Caco-2 (cell line): ENCODE measurements around the gene PPAN. TPM values are rescaled to one million over a fixed set of nuclear protein-coding genes. Genes with fewer than 3 reads are reported as not detected.

Experiments used
- BruUV-seq: library from RNA; stranded (reverse); fragments of 400-500 nt; replicated peaks from 2 replicates; lab custom pipeline; 2021; lab: Mats Ljungman, UMichigan
- CTCF ChIA-PET: fragments of 300-600 bp; sonication (Branson Sonifier 250); formaldehyde crosslinking; loops from one replicate; lab custom pipeline; 2022; ENCODE audit warnings: antibody characterized with exemption; lab: Charles Lee
- POLR2A ChIA-PET: fragments of 300-600 bp; sonication (Branson Sonifier 250); formaldehyde crosslinking; loops from one replicate; lab custom pipeline; 2022; ENCODE audit warnings: antibody characterized with exemption; lab: Charles Lee
- DNase-seq, 2 experiments: peaks; one replicate each; pipeline versions ENCODE4 v3.0.0 to v3.0.0-alpha.2; 2020 to 2022
- H3K27me3 ChIP-seq: replicated peaks from 2 replicates; pipeline ENCODE4 v1.6.0; 2011; ENCODE audit warnings: low read length; ENCODE audit not compliant: control insufficient read depth, insufficient read depth
- H3K36me3 ChIP-seq: 2 replicates; pipeline ENCODE4 v1.5.1; 2011; ENCODE audit warnings: low read length; ENCODE audit not compliant: control insufficient read depth, insufficient read depth
- H3K4me1 ChIP-seq: fragments of 250-450 bp; sonication (Bioruptor Pico); 2 replicates; pipeline ENCODE4 v1.5.1; 2020; ENCODE audit warnings: mild to moderate bottlenecking
- H3K4me3 ChIP-seq: 2 replicates; pipeline ENCODE4 v1.5.1; 2011; ENCODE audit warnings: low read depth, mild to moderate bottlenecking, control low read depth, low read length
- H3K9me3 ChIP-seq: fragments of 250-450 bp; sonication (Bioruptor Pico); 2 replicates; pipeline ENCODE4 v1.5.1; 2020; ENCODE audit warnings: mild to moderate bottlenecking, moderate library complexity
- H3K27ac Mint-ChIP-seq: one replicate; pipeline ENCODE4 v1.8.0; 2022; ENCODE audit warnings: mixed read lengths; ENCODE audit not compliant: unreplicated experiment
- H3K27me3 Mint-ChIP-seq: one replicate; pipeline ENCODE4 v1.8.0; 2022; ENCODE audit warnings: mixed read lengths; ENCODE audit not compliant: insufficient read depth, unreplicated experiment
- H3K36me3 Mint-ChIP-seq: one replicate; pipeline ENCODE4 v1.8.0; 2022; ENCODE audit warnings: mild to moderate bottlenecking, mixed read lengths; ENCODE audit not compliant: insufficient read depth, unreplicated experiment
- H3K4me1 Mint-ChIP-seq: one replicate; pipeline ENCODE4 v1.8.0; 2022; ENCODE audit warnings: low read depth, mixed read lengths; ENCODE audit not compliant: unreplicated experiment
- H3K4me3 Mint-ChIP-seq: one replicate; pipeline ENCODE4 v1.8.0; 2022; ENCODE audit warnings: mild to moderate bottlenecking, moderate library complexity, mixed read lengths; ENCODE audit not compliant: unreplicated experiment
- H3K9me3 Mint-ChIP-seq: one replicate; pipeline ENCODE4 v1.8.0; 2022; ENCODE audit warnings: mixed read lengths; ENCODE audit not compliant: unreplicated experiment
- CTCF ChIP-seq, 2 experiments: fragments of 200-600 bp in 1 of 2; IDR thresholded peaks; 1 replicate in 1 of 2; 2 replicates in 1 of 2; pipeline versions ENCODE4 v1.5.1 to v1.8.0; 2011 to 2022; ENCODE audit warnings: antibody characterized with exemption in 1 of 2, control low read depth in 1 of 2, inconsistent platforms in 1 of 2, low read depth in 1 of 2, low read length in 1 of 2, mild to moderate bottlenecking in 1 of 2, moderate library complexity in 1 of 2; ENCODE audit not compliant: insufficient read depth in 1 of 2, severe bottlenecking in 1 of 2, unreplicated experiment in 1 of 2
- intact Hi-C: fragments of 100-400 bp; cut with micrococcal nuclease; formaldehyde crosslinking; loops from one replicate; pipeline ENCODE4 v1.10.0; 2022; ENCODE audit not compliant: unreplicated experiment
- total RNA-seq: library from RNA; stranded (reverse); gene quantifications from 2 replicates; pipeline ENCODE4 v1.2.3, GENCODE V29; 2022

The PPAN gene
- total RNA-seq, 1 experiment from 2014 or later = 62.8 TPM

- no peak for DNase-seq
- no peaks in the 10 kb centered on the region for H3K27me3 ChIP-seq
- H3K4me3 Mint-ChIP-seq = no peak overlapping the region
- H3K9me3 ChIP-seq = no peaks in the 10 kb centered on the region
- ChIA-PET POLR2A (no interaction called here), CTCF (no interaction called here)
- H3K4me1 Mint-ChIP-seq = no peaks in the 10 kb centered on the region
- H3K27me3 Mint-ChIP-seq = no peaks in the 10 kb centered on the region
- no peak for TF ChIP-seq CTCF (IDR thresholded peaks at IDR 0.05; ENCODE audit: insufficient read depth in 1 of 2, low read depth in 1 of 2, low read length in 1 of 2, severe bottlenecking in 1 of 2, unreplicated experiment in 1 of 2)
- peaks cover 86% of the 10 kb centered on the region for H3K36me3 Mint-ChIP-seq
- no peak overlapping the region for H3K4me3 ChIP-seq
- no peaks in the 10 kb centered on the region for H3K4me1 ChIP-seq
- intact Hi-C loops = no loop called here
- no TSS peak for BruUV-seq
- H3K9me3 Mint-ChIP-seq = no peaks in the 10 kb centered on the region
- no peaks in the 10 kb centered on the region for H3K36me3 ChIP-seq
- no peak overlapping the region for H3K27ac Mint-ChIP-seq
Measured at GRCh38 chr19:10143681-10144080, 37.5 kb downstream of the PPAN start.

GRCh38 chr19:10144361-10144760 lies 38.2 kb downstream of the PPAN start:
- H3K27me3 Mint-ChIP-seq = no peaks in the 10 kb centered on the region
- no peaks in the 10 kb centered on the region for H3K4me1 ChIP-seq
- CTCF ChIA-PET = no interaction called here
- no peak overlapping the region for H3K4me3 Mint-ChIP-seq
- no peak overlapping the region for H3K4me3 ChIP-seq
- TF ChIP-seq CTCF (IDR thresholded peaks at IDR 0.05; ENCODE audit: insufficient read depth in 1 of 2, low read depth in 1 of 2, low read length in 1 of 2, severe bottlenecking in 1 of 2, unreplicated experiment in 1 of 2) = no peak
- H3K4me1 Mint-ChIP-seq = no peaks in the 10 kb centered on the region
- H3K27ac Mint-ChIP-seq = no peak overlapping the region
- no peaks in the 10 kb centered on the region for H3K9me3 ChIP-seq
- H3K36me3 Mint-ChIP-seq = peaks cover 87% of the 10 kb centered on the region
- no peaks in the 10 kb centered on the region for H3K9me3 Mint-ChIP-seq
- no TSS peak for BruUV-seq
- no peaks in the 10 kb centered on the region for H3K36me3 ChIP-seq
- DNase-seq = no peak
- intact Hi-C loops = no loop called here
- no peaks in the 10 kb centered on the region for H3K27me3 ChIP-seq
- POLR2A ChIA-PET = no interaction called here

GRCh38 chr19:10145031-10145430 lies 38.9 kb downstream of the PPAN start:
- CTCF ChIA-PET = no interaction called here
- Mint-ChIP-seq H3K36me3 (peaks cover 87% of the 10 kb centered on the region), H3K27ac (no peak overlapping the region), H3K4me3 (no peak overlapping the region), H3K9me3 (no peaks in the 10 kb centered on the region), H3K27me3 (no peaks in the 10 kb centered on the region), H3K4me1 (no peaks in the 10 kb centered on the region)
- BruUV-seq = no TSS peak
- POLR2A ChIA-PET = no interaction called here
- intact Hi-C loops = no loop called here
- H3K4me3 ChIP-seq = no peak overlapping the region
- no peak for DNase-seq
- no peaks in the 10 kb centered on the region for H3K4me1 ChIP-seq
- no peak for TF ChIP-seq CTCF (IDR thresholded peaks at IDR 0.05; ENCODE audit: insufficient read depth in 1 of 2, low read depth in 1 of 2, low read length in 1 of 2, severe bottlenecking in 1 of 2, unreplicated experiment in 1 of 2)
- no peaks in the 10 kb centered on the region for H3K27me3 ChIP-seq
- no peaks in the 10 kb centered on the region for H3K9me3 ChIP-seq
- no peaks in the 10 kb centered on the region for H3K36me3 ChIP-seq
